Activated naive CD8-positive, alpha-beta T cell treated with anti-CD3 and anti-CD28 coated beads, Interleukin-2, amount 10 ng/mL, durations not matched to agents 7 days and 5 days (primary cell): Measurements from ENCODE around the gene DLG2. TPM values are rescaled to one million over a fixed set of nuclear protein-coding genes. Genes with fewer than 3 reads are reported as not detected.
A peak's percentile ranks its signal among the peaks of the same experiment; 100 is the strongest.
"Not testable (repeated sequence)": the region's sequence is repeated elsewhere in the genome, so short reads cannot be mapped to it uniquely, and the experiment has no call there.

ENCODE experiments used
- ATAC-seq: fragments of 150-1000 bp; cut with Tn5 transposase; one replicate; pipeline ENCODE4 v1.10.0; 2021; ENCODE audit warnings: low read depth, moderate library complexity
- POLR2A ChIA-PET: fragments of 350-600 bp; sonication (Branson Sonifier 250); formaldehyde crosslinking; loops from one replicate; lab custom pipeline; 2021; ENCODE audit warnings: antibody characterized with exemption; lab: Charles Lee
- DNase-seq: peaks from one replicate; pipeline ENCODE4 v3.0.0; 2021
- H3K27ac Mint-ChIP-seq: one replicate; pipeline ENCODE4 v1.8.0; 2022; ENCODE audit warnings: mild to moderate bottlenecking, mixed read lengths
- H3K27me3 Mint-ChIP-seq: one replicate; pipeline ENCODE4 v1.8.0; 2022; ENCODE audit warnings: mild to moderate bottlenecking, moderate library complexity, mixed read lengths
- H3K36me3 Mint-ChIP-seq: one replicate; pipeline ENCODE4 v1.8.0; 2021; ENCODE audit warnings: mild to moderate bottlenecking, mixed read lengths
- H3K4me1 Mint-ChIP-seq: one replicate; pipeline ENCODE4 v1.8.0; 2021; ENCODE audit warnings: mixed read lengths
- H3K4me3 Mint-ChIP-seq: one replicate; pipeline ENCODE4 v1.8.0; 2022; ENCODE audit warnings: mild to moderate bottlenecking, moderate library complexity, mixed read lengths
- H3K9me3 Mint-ChIP-seq: one replicate; pipeline ENCODE4 v1.8.0; 2021; ENCODE audit warnings: mixed read lengths
- total RNA-seq, 2 experiments: library from RNA; stranded (reverse); gene quantifications; one replicate each; pipeline ENCODE4 v1.2.3, GENCODE V29; 2021

DLG2 gene
- total RNA-seq, 2 experiments from 2014 or later: 2.6 to 3.4 TPM

GRCh38 chr11:85627998-85628770 lies 1.0 kb upstream of the DLG2 start, which contains the start of gene TMEM126B:
Gene TMEM126B, plus strand, starts transcription at chr11:85628593. Its CDS starts 15 bp downstream, at chr11:85628608.
- DNase-seq: peak; percentile 94
- ATAC-seq: peak; percentile 99
- H3K27ac Mint-ChIP-seq: peak within 1 kb of the TSS; percentile 95
- H3K27me3 Mint-ChIP-seq: peaks cover 2% of the 10 kb centered on the region
- POLR2A ChIA-PET: interaction anchor here (0.7 to 3.8 kb wide), 12 partner anchors 17 to 674 kb away, joined by 3 to 48 read pairs (median 4); partner anchors contain the start of genes CCDC83, CREBZF, EED and HIKESHI
- H3K9me3 Mint-ChIP-seq: no peaks in the 10 kb centered on the region
- H3K4me3 Mint-ChIP-seq: peak within 1 kb of the TSS; percentile 97
- H3K4me1 Mint-ChIP-seq: peaks cover 29% of the 10 kb centered on the region
- H3K36me3 Mint-ChIP-seq: peaks cover 16% of the 10 kb centered on the region

GRCh38 chr11:85626496-85626895 lies 648 bp downstream of the DLG2 start:
- DNase-seq (no peak), ATAC-seq (no peak)
- Mint-ChIP-seq H3K4me1 (peaks cover 29% of the 10 kb centered on the region), H3K36me3 (peaks cover 10% of the 10 kb centered on the region), H3K4me3 (peak overlapping the region; percentile 97), H3K27me3 (peaks cover 2% of the 10 kb centered on the region), H3K9me3 (no peaks in the 10 kb centered on the region), H3K27ac (no peak overlapping the region)
- POLR2A ChIA-PET: interaction anchor here (1.0 to 3.8 kb wide), 5 partner anchors 13 to 619 kb away, joined by 3 to 48 read pairs (median 12); partner anchors contain the start of genes CREBZF, EED and TMEM126A

- no peak overlapping the region for H3K27ac Mint-ChIP-seq
- H3K4me3 Mint-ChIP-seq: no peak overlapping the region
- H3K9me3 Mint-ChIP-seq: no peaks in the 10 kb centered on the region
- POLR2A ChIA-PET: no interaction called here
- ATAC-seq (no peak), DNase-seq (no peak)
- H3K4me1 Mint-ChIP-seq: peaks cover 3% of the 10 kb centered on the region
- peaks cover 2% of the 10 kb centered on the region for H3K36me3 Mint-ChIP-seq
- peaks cover 5% of the 10 kb centered on the region for H3K27me3 Mint-ChIP-seq
These were observed 6.9 kb downstream of the DLG2 start for GRCh38 chr11:85620256-85620655.

GRCh38 chr11:85619499-85619898 lies 7.6 kb downstream of the DLG2 start:
- Mint-ChIP-seq H3K36me3 (no peaks in the 10 kb centered on the region), H3K27ac (no peak overlapping the region), H3K9me3 (no peaks in the 10 kb centered on the region), H3K27me3 (peaks cover 4% of the 10 kb centered on the region), H3K4me3 (no peak overlapping the region), H3K4me1 (peaks cover 1% of the 10 kb centered on the region)
- POLR2A ChIA-PET: no interaction called here
- DNase-seq: no peak
- no peak for ATAC-seq

GRCh38 chr11:85611643-85612042 lies 15.5 kb downstream of the DLG2 start:
- ATAC-seq, H3K27me3 Mint-ChIP-seq, H3K4me3 Mint-ChIP-seq, H3K27ac Mint-ChIP-seq, H3K4me1 Mint-ChIP-seq, POLR2A ChIA-PET, DNase-seq, H3K9me3 Mint-ChIP-seq, H3K36me3 Mint-ChIP-seq: not testable (repeated sequence)

- H3K27ac Mint-ChIP-seq, POLR2A ChIA-PET, DNase-seq, H3K9me3 Mint-ChIP-seq, H3K27me3 Mint-ChIP-seq, H3K4me3 Mint-ChIP-seq, ATAC-seq, H3K36me3 Mint-ChIP-seq: not testable (repeated sequence)
- peaks cover 15% of the 10 kb centered on the region for H3K4me1 Mint-ChIP-seq
These were observed 17.9 kb downstream of the DLG2 start for GRCh38 chr11:85609286-85609685.

GRCh38 chr11:85608621-85609020 lies 18.5 kb downstream of the DLG2 start:
- H3K27ac Mint-ChIP-seq, DNase-seq, H3K36me3 Mint-ChIP-seq, H3K4me3 Mint-ChIP-seq, POLR2A ChIA-PET, ATAC-seq, H3K27me3 Mint-ChIP-seq, H3K9me3 Mint-ChIP-seq: not testable (repeated sequence)
- H3K4me1 Mint-ChIP-seq: peaks cover 15% of the 10 kb centered on the region

- H3K36me3 Mint-ChIP-seq, DNase-seq, H3K27ac Mint-ChIP-seq, POLR2A ChIA-PET, H3K9me3 Mint-ChIP-seq, ATAC-seq, H3K4me3 Mint-ChIP-seq, H3K27me3 Mint-ChIP-seq: not testable (repeated sequence)
- peaks cover 13% of the 10 kb centered on the region for H3K4me1 Mint-ChIP-seq
These were observed 20.9 kb downstream of the DLG2 start for GRCh38 chr11:85606237-85606636.

- H3K9me3 Mint-ChIP-seq: no peaks in the 10 kb centered on the region
- POLR2A ChIA-PET: no interaction called here
- ATAC-seq: no peak
These were observed 23.9 kb downstream of the DLG2 start for GRCh38 chr11:85603220-85603619.

GRCh38 chr11:85602526-85603213 lies 24.5 kb downstream of the DLG2 start:
- H3K27me3 Mint-ChIP-seq: no peaks in the 10 kb centered on the region

More at GRCh38 chr11:85603220-85603619, 23.9 kb downstream of the DLG2 start:
- Mint-ChIP-seq H3K27ac (no peak overlapping the region), H3K4me3 (no peak overlapping the region), H3K27me3 (no peaks in the 10 kb centered on the region), H3K36me3 (peaks cover 1% of the 10 kb centered on the region), H3K4me1 (peaks cover 6% of the 10 kb centered on the region)
- DNase-seq: no peak

GRCh38 chr11:85599083-85599482 lies 28.1 kb downstream of the DLG2 start:
- Mint-ChIP-seq H3K36me3 (no peaks in the 10 kb centered on the region), H3K4me1 (no peaks in the 10 kb centered on the region), H3K27ac (no peak overlapping the region), H3K9me3 (no peaks in the 10 kb centered on the region), H3K27me3 (no peaks in the 10 kb centered on the region), H3K4me3 (no peak overlapping the region)
- POLR2A ChIA-PET: no interaction called here
- DNase-seq (no peak), ATAC-seq (no peak)

More at GRCh38 chr11:85602526-85603213, 24.5 kb downstream of the DLG2 start:
- Mint-ChIP-seq H3K4me3 (no peak overlapping the region), H3K4me1 (peaks cover 6% of the 10 kb centered on the region), H3K9me3 (no peaks in the 10 kb centered on the region), H3K27ac (no peak overlapping the region), H3K36me3 (peaks cover 1% of the 10 kb centered on the region)
- no peak for ATAC-seq
- DNase-seq: no peak
- POLR2A ChIA-PET: no interaction called here

- Mint-ChIP-seq H3K27ac (no peak overlapping the region), H3K4me1 (no peaks in the 10 kb centered on the region), H3K9me3 (no peaks in the 10 kb centered on the region), H3K27me3 (no peaks in the 10 kb centered on the region), H3K36me3 (no peaks in the 10 kb centered on the region), H3K4me3 (no peak overlapping the region)
- DNase-seq: no peak
- POLR2A ChIA-PET: no interaction called here
- no peak for ATAC-seq
These were observed 30.3 kb downstream of the DLG2 start for GRCh38 chr11:85596886-85597285.

GRCh38 chr11:85595285-85595884 lies 31.8 kb downstream of the DLG2 start:
- DNase-seq: no peak
- no peak overlapping the region for H3K27ac Mint-ChIP-seq
- no peak overlapping the region for H3K4me3 Mint-ChIP-seq
- H3K36me3 Mint-ChIP-seq: no peaks in the 10 kb centered on the region
- no peak for ATAC-seq
- POLR2A ChIA-PET: no interaction called here
- no peaks in the 10 kb centered on the region for H3K27me3 Mint-ChIP-seq
- no peaks in the 10 kb centered on the region for H3K9me3 Mint-ChIP-seq
- no peaks in the 10 kb centered on the region for H3K4me1 Mint-ChIP-seq
